ENCODE data around the gene SUGP2.
"Not testable (repeated sequence)": the region's sequence is repeated elsewhere in the genome, so short reads cannot be mapped to it uniquely, and the experiment has no call there.

SUGP2 gene

DNA sequence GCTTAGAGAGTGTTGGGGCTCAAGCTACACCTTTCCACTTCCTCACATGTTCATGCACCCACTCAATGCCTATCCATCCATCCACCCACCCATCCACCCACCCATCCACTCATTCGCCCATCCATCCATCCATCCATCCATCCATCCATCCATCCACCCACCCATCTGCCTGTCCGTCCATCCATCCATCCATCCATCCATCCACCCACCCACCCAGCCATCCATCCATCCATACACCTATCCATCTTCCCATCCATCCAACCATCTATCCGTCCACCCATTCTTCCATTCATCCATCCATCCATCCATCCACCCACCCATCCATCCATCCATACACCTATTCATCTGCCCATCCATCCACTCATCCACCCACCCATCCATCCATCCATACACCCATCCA is 79.2 kb downstream of the SUGP2 start:
- DNase-seq (ENCODE audit: low read depth in 2 of 2): no peak

DNA sequence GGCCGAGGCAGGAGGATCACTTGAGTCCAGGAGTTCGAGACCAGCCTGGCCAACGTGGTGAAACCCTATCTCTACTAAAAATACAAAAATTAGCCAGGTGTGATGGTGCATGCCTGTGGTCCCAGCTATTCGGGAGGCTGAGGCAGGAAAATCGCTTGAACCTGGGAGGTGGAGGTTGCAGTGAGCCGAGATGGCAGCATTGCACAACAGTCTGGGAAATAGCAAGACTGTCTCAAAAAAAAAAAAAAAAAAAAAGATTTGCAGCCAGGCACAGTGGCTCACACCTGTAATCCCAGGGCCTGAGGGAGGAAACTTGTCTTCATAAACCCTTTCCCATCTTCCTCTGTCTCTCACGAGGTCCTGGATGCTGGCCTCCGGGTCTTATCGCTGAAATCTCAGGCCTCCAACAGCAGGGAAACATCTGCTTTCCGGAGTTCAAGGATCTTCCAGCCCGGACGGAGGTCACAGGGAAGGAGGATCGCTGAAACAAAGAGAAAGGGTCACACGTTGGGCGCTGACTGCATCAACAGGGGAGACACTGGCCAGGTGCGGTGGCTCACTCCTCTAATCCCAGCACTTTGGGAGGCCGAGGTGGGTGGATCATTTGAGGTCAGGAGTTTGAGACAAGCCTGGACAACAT is 80.8 kb downstream of the SUGP2 start:
- not testable (repeated sequence) for DNase-seq (ENCODE audit: low read depth in 2 of 2)

DNA sequence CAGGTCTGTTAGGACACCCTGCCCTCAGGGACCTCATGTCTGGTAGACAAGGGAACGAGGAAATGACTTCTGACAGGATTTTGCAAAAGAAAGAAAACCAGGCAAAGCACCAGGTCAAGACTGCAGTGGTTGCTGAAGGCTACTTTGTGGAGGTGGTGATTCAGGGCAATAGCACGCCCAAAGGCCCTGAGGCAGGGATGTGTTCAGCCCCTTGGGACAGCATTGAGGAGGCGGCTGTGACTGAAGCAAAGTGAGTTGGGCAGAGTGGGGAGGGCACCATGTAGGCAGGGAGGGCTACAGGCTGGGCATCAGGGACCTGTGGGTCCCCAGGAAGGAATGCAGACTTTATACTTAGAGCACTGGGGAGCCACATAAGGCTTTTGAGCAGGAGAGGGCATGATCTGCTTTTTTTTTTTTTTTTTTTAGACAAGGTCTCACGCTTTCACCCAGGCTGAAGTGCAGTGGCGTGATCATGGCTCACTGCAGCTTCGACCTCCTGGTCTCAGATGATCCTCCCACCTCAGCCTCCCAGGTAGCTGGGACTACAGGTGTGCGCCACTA is 81.5 kb downstream of the SUGP2 start:
- no peak for DNase-seq (ENCODE audit: low read depth in 2 of 2)

DNA sequence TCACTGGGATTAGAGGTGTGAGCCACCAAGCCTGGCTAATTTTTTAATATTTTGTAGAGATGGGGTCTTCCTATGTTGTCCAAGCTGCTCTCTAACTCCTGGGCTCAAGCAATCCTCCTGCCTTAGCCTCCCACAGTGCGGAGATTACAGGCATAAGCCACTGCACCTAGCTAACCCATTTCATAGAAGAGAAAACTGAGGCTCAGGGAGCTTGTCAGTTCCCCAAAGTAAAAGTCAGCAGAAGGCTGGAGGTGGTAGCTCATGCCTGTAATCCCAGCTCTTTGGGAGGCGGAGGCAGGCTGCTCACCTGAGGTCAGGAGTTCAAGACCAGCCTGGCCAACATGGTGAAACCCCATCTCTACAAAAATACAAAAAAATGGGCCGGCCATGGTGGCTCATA is 83.5 kb downstream of the SUGP2 start:
- no peak for DNase-seq (ENCODE audit: low read depth in 2 of 2)

DNA sequence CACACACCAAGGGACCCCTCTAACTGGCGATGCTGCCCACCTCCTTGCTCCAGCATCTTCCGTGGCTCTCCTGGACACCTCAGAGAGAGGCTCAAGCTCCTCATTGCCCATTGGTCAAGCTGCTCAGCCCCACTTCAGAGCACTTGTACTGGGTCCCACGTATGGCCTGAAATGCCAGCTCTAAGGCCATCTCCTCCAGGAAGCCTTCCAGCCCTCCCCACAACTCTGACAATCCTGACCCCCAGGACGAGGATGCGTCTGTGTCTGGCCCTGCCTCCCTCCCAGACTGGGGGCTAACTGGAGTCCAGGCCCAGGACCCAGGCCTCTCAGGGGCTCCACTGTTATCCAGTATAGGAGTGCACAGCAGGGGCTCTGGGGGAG is 84.4 kb downstream of the SUGP2 start:
- no peak for DNase-seq (ENCODE audit: low read depth in 2 of 2)

DNA sequence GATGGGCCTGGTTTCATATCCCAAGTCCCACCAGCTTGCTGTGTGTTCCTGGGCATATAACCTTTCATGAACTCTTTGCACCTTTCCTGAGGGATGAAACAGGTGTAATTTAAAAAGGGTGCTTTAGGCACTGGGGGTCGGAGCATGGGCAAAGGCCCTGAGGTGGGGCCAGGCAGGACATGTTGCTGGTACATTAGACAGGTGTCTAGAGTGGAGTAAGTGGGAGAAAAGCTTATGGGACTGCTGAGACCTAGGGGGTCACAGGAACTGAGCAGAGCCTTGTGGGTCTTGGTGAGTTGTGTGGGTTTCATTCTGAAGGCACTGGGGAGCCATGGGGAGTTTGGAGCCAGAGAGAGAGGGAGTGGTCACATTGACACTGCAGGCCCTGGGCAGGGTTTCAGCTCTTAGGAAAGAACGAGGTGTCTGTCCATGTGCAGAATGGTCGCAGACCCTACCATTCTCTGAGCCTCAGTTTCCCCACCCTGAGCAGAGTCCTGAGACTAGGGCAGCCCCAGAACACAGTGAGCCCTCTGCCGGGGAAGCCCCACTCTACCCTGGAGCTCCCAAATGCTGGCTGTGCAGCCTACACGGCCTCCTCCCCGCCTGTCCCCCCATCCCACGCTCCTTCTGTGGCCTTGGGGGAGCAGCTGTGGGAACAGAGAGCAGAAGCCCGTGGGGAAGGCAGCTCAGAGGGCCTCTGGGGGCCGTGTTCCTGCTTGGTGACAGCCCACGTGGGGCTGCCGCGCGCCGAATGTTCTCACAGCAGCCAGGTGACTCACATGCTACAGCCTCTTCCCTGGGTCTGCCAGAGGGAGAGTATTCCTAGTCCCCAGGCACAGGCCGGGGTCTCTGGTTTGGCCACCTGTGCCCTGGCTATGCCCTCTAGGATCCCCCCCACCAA is 85.0 kb downstream of the SUGP2 start:
- no peak for DNase-seq (ENCODE audit: low read depth in 2 of 2)

DNA sequence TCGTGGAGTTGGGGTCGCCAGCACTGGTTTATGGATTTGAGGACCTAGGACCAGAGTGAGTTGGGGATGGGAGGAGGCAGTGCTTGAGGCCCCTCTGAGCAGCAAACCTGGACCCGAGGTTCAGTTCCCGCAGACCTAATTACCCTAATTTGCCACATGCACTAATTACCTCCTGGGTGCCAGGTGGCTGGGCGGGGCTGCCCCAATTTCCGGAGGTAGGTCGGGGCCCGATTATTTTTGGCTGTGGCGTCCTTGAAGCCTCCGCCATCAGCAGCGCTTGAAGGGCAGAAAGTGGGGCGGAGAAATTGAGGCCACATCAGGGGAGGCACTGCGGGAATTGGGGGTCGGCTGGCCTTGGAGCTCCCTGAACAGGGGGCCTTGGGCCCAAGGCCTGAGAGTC is 86.4 kb downstream of the SUGP2 start:
- DNase-seq (ENCODE audit: low read depth in 2 of 2): no peak

DNA sequence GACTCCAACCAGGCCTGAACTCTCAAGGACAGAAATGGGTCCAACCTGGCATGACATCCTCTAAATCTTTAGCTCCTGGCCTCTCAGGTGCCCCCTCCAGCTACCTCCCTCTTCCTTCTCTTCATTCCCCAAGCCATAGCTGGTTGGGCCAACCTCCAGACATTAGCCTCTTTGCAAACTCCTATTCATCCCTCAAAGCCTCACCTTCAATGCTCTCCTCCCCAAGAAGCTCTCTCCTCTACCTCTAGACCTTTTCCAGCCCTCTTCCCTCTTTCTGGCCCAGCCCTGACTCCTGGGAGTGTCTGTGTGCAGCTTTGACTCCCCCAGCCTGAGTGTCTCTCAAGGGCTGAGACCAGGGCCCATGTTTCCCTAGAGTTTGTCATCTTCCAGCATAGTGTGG is 87.0 kb downstream of the SUGP2 start:
- DNase-seq (ENCODE audit: low read depth in 2 of 2): no peak

DNA sequence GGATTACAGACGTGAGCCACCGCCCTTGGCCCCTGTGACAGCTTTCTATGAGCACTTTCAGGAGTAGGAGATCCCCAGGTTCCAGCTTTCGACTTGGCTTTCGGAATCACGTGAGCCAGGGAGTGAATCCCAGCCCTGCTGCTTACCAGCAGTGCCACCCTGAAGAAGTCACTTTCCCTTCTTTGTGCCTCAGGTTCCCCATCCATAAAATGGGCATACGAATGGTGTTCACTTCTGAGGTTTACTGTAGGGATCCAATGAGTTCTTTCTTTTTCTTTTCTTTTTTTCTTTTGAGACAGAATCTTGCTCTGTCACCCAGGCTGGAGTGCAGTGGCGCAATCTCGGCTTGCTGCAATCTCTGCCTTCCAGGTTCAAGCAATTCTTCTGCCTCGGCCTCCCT is 88.0 kb downstream of the SUGP2 start:
- no peak for DNase-seq (ENCODE audit: low read depth in 2 of 2)

DNA sequence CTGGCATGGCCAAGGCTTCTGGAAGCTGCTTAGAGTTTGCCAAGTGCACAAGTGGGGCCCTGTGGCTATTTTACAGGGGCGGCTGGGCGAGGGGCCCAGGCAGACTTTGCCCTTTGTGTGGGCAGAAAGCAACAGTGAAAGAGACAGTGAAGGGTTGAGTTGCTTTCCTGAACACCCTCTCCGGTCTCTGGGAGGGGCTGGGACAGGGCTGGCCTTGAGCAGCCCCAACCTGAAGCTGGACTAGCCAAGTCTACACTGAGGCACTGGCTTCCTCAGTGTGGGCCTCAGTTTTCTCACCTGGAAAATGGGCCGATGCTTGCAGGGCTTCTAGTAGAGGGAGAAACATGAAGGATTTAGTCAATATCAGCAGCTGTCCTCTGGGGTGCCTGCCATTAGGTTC is 89.9 kb downstream of the SUGP2 start:
- DNase-seq (ENCODE audit: low read depth in 2 of 2): no peak

DNA sequence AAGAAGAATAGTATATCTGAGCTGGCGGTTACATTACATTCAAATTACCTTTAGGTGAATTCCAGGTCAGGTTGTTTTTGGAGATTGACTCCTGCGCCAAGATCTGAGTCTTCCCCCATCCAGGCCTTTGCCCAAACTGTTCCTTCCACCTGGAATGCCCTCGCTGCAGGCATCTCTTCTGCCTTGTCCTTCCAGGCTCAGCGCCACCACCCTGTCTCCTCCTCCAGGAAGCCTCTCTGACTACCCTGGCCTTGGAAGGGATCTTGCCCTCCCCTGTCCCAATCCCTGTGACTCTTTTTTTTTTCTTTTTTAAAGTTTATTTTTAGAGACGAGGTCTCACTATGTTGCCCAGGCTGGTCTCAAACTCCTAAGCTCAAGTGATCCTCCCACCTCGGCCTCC is 90.6 kb downstream of the SUGP2 start:
- DNase-seq (ENCODE audit: low read depth in 2 of 2): no peak

DNA sequence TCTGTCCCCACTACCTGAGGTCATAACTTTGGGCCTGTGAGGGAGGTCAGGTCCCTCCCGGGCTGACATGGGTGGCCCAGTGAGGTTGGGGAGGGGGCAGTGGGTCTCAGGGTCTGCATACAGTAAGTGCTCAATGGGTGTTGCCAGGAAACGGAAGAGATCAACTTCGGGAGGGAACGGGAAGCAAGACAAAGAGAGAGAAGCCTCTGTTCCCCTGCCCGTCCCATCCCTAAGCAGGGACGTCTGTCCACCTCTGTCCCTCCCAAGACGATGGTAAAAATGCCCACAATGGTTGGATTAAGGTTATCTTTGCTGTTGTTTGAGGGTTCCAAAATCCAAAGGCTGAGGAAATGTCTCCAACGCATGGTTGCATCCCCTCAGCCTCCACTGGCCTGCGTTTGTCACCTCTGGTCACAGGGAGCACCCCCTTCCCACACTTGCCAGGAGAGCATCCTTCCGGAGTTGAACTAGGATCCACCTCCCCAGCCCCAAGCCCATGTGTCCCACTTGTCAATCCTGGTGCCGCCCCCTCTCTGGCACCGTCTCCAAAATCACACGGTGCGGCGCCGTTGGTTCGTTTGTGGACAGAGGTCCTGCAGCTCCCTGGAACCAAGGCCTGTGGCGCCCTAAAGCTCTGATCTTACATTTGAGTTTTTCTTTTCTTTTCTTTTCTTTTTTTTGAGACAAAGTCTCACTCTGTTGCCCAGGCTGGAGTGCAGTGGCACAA is 91.5 kb downstream of the SUGP2 start:
- DNase-seq (ENCODE audit: low read depth in 2 of 2): no peak
